ENCODE results near the gene NKAPL. TPM values are rescaled to one million over a fixed set of nuclear protein-coding genes. Genes with fewer than 3 reads are reported as not detected.

The NKAPL gene
- total and polyA plus RNA-seq, 2 of the 13 experiments (the other 11 are each of a cell fraction or from before 2014, with no cell fraction given): not detected

- peak; percentile 87 for TF ChIP-seq YEATS2 (CRISPR knock-in tag; IDR thresholded peaks at IDR 0.05; ENCODE audit: borderline replicate concordance)
- TF ChIP-seq ZNF703 (CRISPR knock-in tag; IDR thresholded peaks at IDR 0.05; ENCODE audit: borderline replicate concordance): peak; percentile 64; the same call in 1 of the 2 replicates
- TF ChIP-seq MEF2D (CRISPR knock-in tag; IDR thresholded peaks at IDR 0.05): peak; percentile 67; the same call in 1 of the 2 replicates
- no peak for TF ChIP-seq ZNF460 (CRISPR knock-in tag; IDR thresholded peaks at IDR 0.05; ENCODE audit: borderline replicate concordance)
- no peak for TF ChIP-seq ZNF558 (CRISPR knock-in tag; IDR thresholded peaks at IDR 0.05; ENCODE audit: borderline replicate concordance)
- TF ChIP-seq ZBTB44 (CRISPR knock-in tag; IDR thresholded peaks at IDR 0.05): no peak
- TF ChIP-seq ZBTB3 (CRISPR knock-in tag; IDR thresholded peaks at IDR 0.05; ENCODE audit: borderline replicate concordance, low read depth): no peak
- peak; percentile 73; the same call in 1 of the 2 replicates for TF ChIP-seq ZBTB26 (CRISPR knock-in tag; IDR thresholded peaks at IDR 0.05; ENCODE audit: borderline replicate concordance)
- TF ChIP-seq RARA (CRISPR knock-in tag; IDR thresholded peaks at IDR 0.05): peak; percentile 35; the same call in 1 of the 2 replicates
- TF ChIP-seq ZNF20 (CRISPR knock-in tag; IDR thresholded peaks at IDR 0.05): no peak
- TF ChIP-seq ZNF441 (CRISPR knock-in tag; IDR thresholded peaks at IDR 0.05; ENCODE audit: borderline replicate concordance): peak; percentile 64; the same call in 1 of the 2 replicates
- TF ChIP-seq ZNF362 (CRISPR knock-in tag; IDR thresholded peaks at IDR 0.05; ENCODE audit: borderline replicate concordance): no peak; the same call in 1 of the 2 replicates
- peak; percentile 29; the same call in 1 of the 2 replicates for TF ChIP-seq ZBTB42 (CRISPR knock-in tag; IDR thresholded peaks at IDR 0.05)
- TF ChIP-seq ZNF446 (CRISPR knock-in tag; IDR thresholded peaks at IDR 0.05): no peak
- no peak for TF ChIP-seq SMYD3 (CRISPR knock-in tag; IDR thresholded peaks at IDR 0.05)
- TF ChIP-seq ZNF367 (CRISPR knock-in tag; IDR thresholded peaks at IDR 0.05; ENCODE audit: borderline replicate concordance): no peak
- no peak for TF ChIP-seq MAFF (IDR thresholded peaks at IDR 0.05; ENCODE audit: low read depth, low read length)
- peak; percentile 78 for TF ChIP-seq ZNF547 (CRISPR knock-in tag; IDR thresholded peaks at IDR 0.05)
- TF ChIP-seq FOXK1 (CRISPR knock-in tag; IDR thresholded peaks at IDR 0.05; ENCODE audit: borderline replicate concordance, low read depth): peak; percentile 67; the same call in 1 of the 2 replicates
- peak; percentile 62; the same call in 1 of the 2 replicates for TF ChIP-seq ZNF580 (CRISPR knock-in tag; IDR thresholded peaks at IDR 0.05; ENCODE audit: borderline replicate concordance, low read depth)
- no peak for TF ChIP-seq PBX2 (CRISPR knock-in tag; IDR thresholded peaks at IDR 0.05)
- peak; percentile 78 for TF ChIP-seq YY1 (IDR thresholded peaks at IDR 0.05; ENCODE audit: insufficient read depth, insufficient replicate concordance, low read depth, low read length)
- TF ChIP-seq JUNB (CRISPR knock-in tag; IDR thresholded peaks at IDR 0.05; ENCODE audit: borderline replicate concordance): no peak
These were observed 22.4 kb downstream of the NKAPL start, which contains the start of gene PGBD1 (continued) for GRCh38 chr6:28281288-28282064.

Measured in HepG2 (cell line).